HL-60 (cell line): ENCODE results near the gene PLA1A.

Experiments used
- DNase-seq, 2 experiments: peaks; one replicate each; pipeline ENCODE4 v3.0.0-alpha.2; 2010 to 2020; ENCODE audit warnings: low read depth in 1 of 2, low spot score in 1 of 2
- H3K27ac ChIP-seq: fragments of 250-450 bp; sonication (Bioruptor Pico); replicated peaks from 2 replicates; pipeline ENCODE4 v1.5.1; 2020; ENCODE audit warnings: mild to moderate bottlenecking, moderate library complexity
- H3K27me3 ChIP-seq: fragments of 250-450 bp; sonication (Bioruptor Pico); 2 replicates; pipeline ENCODE4 v1.5.1; 2021; ENCODE audit warnings: mild to moderate bottlenecking, moderate library complexity; ENCODE audit not compliant: insufficient read depth, poor library complexity, severe bottlenecking
- H3K4me3 ChIP-seq: replicated peaks from 2 replicates; pipeline ENCODE4 v1.5.1; 2011; ENCODE audit warnings: mild to moderate bottlenecking, control low read depth, low read length; ENCODE audit not compliant: insufficient read depth
- CTCF ChIP-seq: IDR thresholded peaks from one replicate; pipeline ENCODE4 v1.5.1; 2011; ENCODE audit warnings: low read length, control low read depth, inconsistent platforms; ENCODE audit not compliant: insufficient read depth
- GABPA ChIP-seq: IDR thresholded peaks from 2 replicates; pipeline ENCODE4 v1.6.1; 2012; ENCODE audit warnings: low read depth
- POLR2AphosphoS5 ChIP-seq: IDR thresholded peaks from 2 replicates; pipeline ENCODE4 v1.6.1; 2012; ENCODE audit warnings: low read depth
- SPI1 ChIP-seq: IDR thresholded peaks from 2 replicates; pipeline ENCODE4 v1.6.1; 2012; ENCODE audit warnings: low read depth, mild to moderate bottlenecking, borderline replicate concordance
- TF ChIP-seq, protein P1 (sequence below): IDR thresholded peaks from 2 replicates; pipeline ENCODE4 v1.6.1; 2012; ENCODE audit warnings: low read depth; ENCODE audit not compliant: insufficient replicate concordance

The PLA1A gene

GRCh38 chr3:119589102-119589773 lies 8.4 kb upstream of the PLA1A start:
- no peak overlapping the region for H3K4me3 ChIP-seq
- no peak overlapping the region for H3K27ac ChIP-seq
- TF ChIP-seq SPI1 (no peak), GABPA (no peak), POLR2AphosphoS5 (no peak), CTCF (no peak)
- TF ChIP-seq, protein P1, sequence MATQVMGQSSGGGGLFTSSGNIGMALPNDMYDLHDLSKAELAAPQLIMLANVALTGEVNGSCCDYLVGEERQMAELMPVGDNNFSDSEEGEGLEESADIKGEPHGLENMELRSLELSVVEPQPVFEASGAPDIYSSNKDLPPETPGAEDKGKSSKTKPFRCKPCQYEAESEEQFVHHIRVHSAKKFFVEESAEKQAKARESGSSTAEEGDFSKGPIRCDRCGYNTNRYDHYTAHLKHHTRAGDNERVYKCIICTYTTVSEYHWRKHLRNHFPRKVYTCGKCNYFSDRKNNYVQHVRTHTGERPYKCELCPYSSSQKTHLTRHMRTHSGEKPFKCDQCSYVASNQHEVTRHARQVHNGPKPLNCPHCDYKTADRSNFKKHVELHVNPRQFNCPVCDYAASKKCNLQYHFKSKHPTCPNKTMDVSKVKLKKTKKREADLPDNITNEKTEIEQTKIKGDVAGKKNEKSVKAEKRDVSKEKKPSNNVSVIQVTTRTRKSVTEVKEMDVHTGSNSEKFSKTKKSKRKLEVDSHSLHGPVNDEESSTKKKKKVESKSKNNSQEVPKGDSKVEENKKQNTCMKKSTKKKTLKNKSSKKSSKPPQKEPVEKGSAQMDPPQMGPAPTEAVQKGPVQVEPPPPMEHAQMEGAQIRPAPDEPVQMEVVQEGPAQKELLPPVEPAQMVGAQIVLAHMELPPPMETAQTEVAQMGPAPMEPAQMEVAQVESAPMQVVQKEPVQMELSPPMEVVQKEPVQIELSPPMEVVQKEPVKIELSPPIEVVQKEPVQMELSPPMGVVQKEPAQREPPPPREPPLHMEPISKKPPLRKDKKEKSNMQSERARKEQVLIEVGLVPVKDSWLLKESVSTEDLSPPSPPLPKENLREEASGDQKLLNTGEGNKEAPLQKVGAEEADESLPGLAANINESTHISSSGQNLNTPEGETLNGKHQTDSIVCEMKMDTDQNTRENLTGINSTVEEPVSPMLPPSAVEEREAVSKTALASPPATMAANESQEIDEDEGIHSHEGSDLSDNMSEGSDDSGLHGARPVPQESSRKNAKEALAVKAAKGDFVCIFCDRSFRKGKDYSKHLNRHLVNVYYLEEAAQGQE, result no peak
- no peak for DNase-seq
- H3K27me3 ChIP-seq, result no peaks in the 10 kb centered on the region

DNA sequence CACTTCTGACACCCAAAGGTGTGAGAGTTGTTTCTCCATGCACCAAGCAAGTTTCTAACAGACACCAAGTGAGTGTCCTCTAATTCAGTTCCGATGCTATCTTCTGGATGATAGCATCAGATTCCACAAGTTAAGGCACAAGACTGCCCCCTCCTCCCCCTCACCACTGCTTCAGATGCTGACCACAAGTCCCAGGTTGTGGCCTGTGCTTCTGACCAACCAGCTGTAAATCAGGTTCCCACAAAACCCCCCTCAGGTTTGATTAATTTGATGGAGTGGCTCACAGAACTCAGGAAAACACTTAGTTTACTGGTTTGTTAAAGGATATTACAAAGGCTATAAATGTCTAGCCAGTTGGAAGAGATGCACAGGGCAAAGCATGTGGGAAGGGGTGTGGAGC lies 7.0 kb upstream of the PLA1A start:
- Histone ChIP-seq H3K27me3 (no peaks in the 10 kb centered on the region), H3K4me3 (no peak overlapping the region), H3K27ac (no peak overlapping the region)
- TF ChIP-seq CTCF (no peak), SPI1 (no peak)
- TF ChIP-seq, protein P1, result no peak
- DNase-seq, result no peak

DNA sequence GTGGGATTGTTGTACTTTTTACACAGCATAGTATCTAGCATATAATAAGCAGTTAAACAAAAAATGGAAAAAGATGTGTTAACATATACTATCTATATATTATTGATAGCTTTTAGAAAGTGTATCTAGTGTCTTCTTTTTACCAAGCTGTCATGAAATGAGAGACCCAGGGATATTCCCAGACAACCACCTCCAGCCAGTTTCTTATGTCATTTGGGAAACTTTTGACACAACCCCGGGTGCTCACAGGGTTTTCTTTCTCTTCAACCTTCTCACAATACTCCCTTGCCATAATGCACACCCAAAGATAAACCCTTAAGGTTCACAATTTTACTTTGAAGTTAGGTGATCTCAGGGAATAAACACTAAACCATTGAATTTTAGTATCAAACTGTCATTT lies 4.8 kb upstream of the PLA1A start:
- TF ChIP-seq GABPA (no peak), POLR2AphosphoS5 (no peak), SPI1 (no peak), CTCF (no peak)
- TF ChIP-seq, protein P1, result no peak
- no peak for DNase-seq
- H3K27me3 ChIP-seq, result no peaks in the 10 kb centered on the region
- no peak overlapping the region for H3K4me3 ChIP-seq
- H3K27ac ChIP-seq, result no peak overlapping the region
